Muscle layer of colon (tissue), 2 donors: ENCODE measurements around the gene LRRC46.

Source experiments
- H3K27ac ChIP-seq: one replicate; pipeline ENCODE4 v1.7.0; 2013; ENCODE audit warnings: low read depth, mild to moderate bottlenecking, low read length, moderate library complexity
- H3K27me3 ChIP-seq, 2 donors: one replicate each; pipeline ENCODE4 v1.7.0; 2013; ENCODE audit warnings: low read length in 2 of 2, mild to moderate bottlenecking in 2 of 2; ENCODE audit not compliant: insufficient read depth in 2 of 2, control insufficient read depth in 1 of 2
- H3K36me3 ChIP-seq: one replicate; pipeline ENCODE4 v1.7.0; 2013; ENCODE audit warnings: mild to moderate bottlenecking, low read length; ENCODE audit not compliant: insufficient read depth
- H3K4me1 ChIP-seq: one replicate; pipeline ENCODE4 v1.7.0; 2013; ENCODE audit warnings: mild to moderate bottlenecking, low read length; ENCODE audit not compliant: insufficient read depth
- H3K4me3 ChIP-seq, 2 donors: one replicate each; pipeline ENCODE4 v1.7.0; 2013; ENCODE audit warnings: low read length in 2 of 2, low read depth in 1 of 2, mild to moderate bottlenecking in 1 of 2, moderate library complexity in 1 of 2
- H3K9ac ChIP-seq: one replicate; pipeline ENCODE4 v1.7.0; 2013; ENCODE audit warnings: low read length
- H3K9me3 ChIP-seq: one replicate; pipeline ENCODE4 v1.7.0; 2013; ENCODE audit warnings: mild to moderate bottlenecking, low read length
- donor health status: abdominal sarcoma.
- donor health status: Adenocarcinoma of cecum.

The LRRC46 gene

GRCh38 chr17:47883589-47884426 is 52.3 kb downstream of the LRRC46 start:
- no peak overlapping the region for H3K4me3 ChIP-seq
- H3K27ac ChIP-seq: no peak overlapping the region
- no peak overlapping the region for H3K9ac ChIP-seq
- H3K4me1 ChIP-seq: peaks cover 11% of the 10 kb centered on the region
- H3K9me3 ChIP-seq: no peaks in the 10 kb centered on the region
- peaks cover 0 to 6% of the 10 kb centered on the region in 2 donors for H3K27me3 ChIP-seq
- H3K36me3 ChIP-seq: no peaks in the 10 kb centered on the region

GRCh38 chr17:47884427-47884740 is 52.9 kb downstream of the LRRC46 start:
- Histone ChIP-seq H3K4me3 (no peak overlapping the region), H3K9me3 (no peaks in the 10 kb centered on the region), H3K36me3 (no peaks in the 10 kb centered on the region), H3K9ac (no peak overlapping the region), H3K4me1 (peaks cover 11% of the 10 kb centered on the region), H3K27ac (no peak overlapping the region), H3K27me3 (peaks cover 0 to 6% of the 10 kb centered on the region in 2 donors)

GRCh38 chr17:47884905-47885730 is 53.6 kb downstream of the LRRC46 start:
- Histone ChIP-seq H3K4me3 (no peak overlapping the region), H3K9me3 (no peaks in the 10 kb centered on the region), H3K4me1 (peaks cover 11% of the 10 kb centered on the region), H3K9ac (no peak overlapping the region), H3K27ac (no peak overlapping the region), H3K27me3 (peaks cover 0 to 6% of the 10 kb centered on the region in 2 donors), H3K36me3 (no peaks in the 10 kb centered on the region)
